Effector memory CD4-positive, alpha-beta T cell (primary cell): ENCODE results near the gene CCDC61.

ENCODE experiments used
- DNase-seq, 3 donors: peaks; one replicate each; pipeline ENCODE4 v3.0.0-alpha.2; 2020
- H3K27ac ChIP-seq: 2 replicates; pipeline ENCODE4 v1.7.0; 2013; ENCODE audit warnings: mild to moderate bottlenecking, low read length, moderate library complexity; ENCODE audit not compliant: insufficient read depth, poor library complexity, severe bottlenecking
- H3K27me3 ChIP-seq: replicated peaks from 2 replicates; pipeline ENCODE4 v1.7.0; 2013; ENCODE audit warnings: mild to moderate bottlenecking, low read length; ENCODE audit not compliant: insufficient read depth, control insufficient read depth, poor library complexity, severe bottlenecking
- H3K36me3 ChIP-seq: 2 replicates; pipeline ENCODE4 v1.7.0; 2013; ENCODE audit warnings: mild to moderate bottlenecking, low read length, moderate library complexity; ENCODE audit not compliant: control insufficient read depth, insufficient read depth
- H3K4me1 ChIP-seq: 2 replicates; pipeline ENCODE4 v1.7.0; 2013; ENCODE audit warnings: low read length, mild to moderate bottlenecking; ENCODE audit not compliant: control insufficient read depth, insufficient read depth, poor library complexity, severe bottlenecking
- H3K4me3 ChIP-seq: 2 replicates; pipeline ENCODE4 v1.7.0; 2013; ENCODE audit warnings: low read length, low read depth, mild to moderate bottlenecking; ENCODE audit not compliant: insufficient read depth, poor library complexity, severe bottlenecking
- H3K9me3 ChIP-seq: 2 replicates; pipeline ENCODE4 v1.7.0; 2013; ENCODE audit warnings: mild to moderate bottlenecking, low read length, moderate library complexity; ENCODE audit not compliant: control insufficient read depth

CCDC61 gene

GRCh38 chr19:45959517-45960025, 35.7 kb upstream of the CCDC61 start:
- Histone ChIP-seq H3K36me3 (no peaks in the 10 kb centered on the region), H3K9me3 (no peaks in the 10 kb centered on the region), H3K27ac (no peak overlapping the region), H3K4me1 (no peaks in the 10 kb centered on the region), H3K4me3 (no peak overlapping the region), H3K27me3 (no peaks in the 10 kb centered on the region)
- DNase-seq, result no peak

GRCh38 chr19:45960595-45961235, 34.6 kb upstream of the CCDC61 start:
- peaks cover 4% of the 10 kb centered on the region for H3K27me3 ChIP-seq
- H3K36me3 ChIP-seq, result no peaks in the 10 kb centered on the region
- no peak overlapping the region for H3K27ac ChIP-seq
- H3K4me3 ChIP-seq, result no peak overlapping the region
- DNase-seq, result no peak
- no peaks in the 10 kb centered on the region for H3K9me3 ChIP-seq
- no peaks in the 10 kb centered on the region for H3K4me1 ChIP-seq

DNA sequence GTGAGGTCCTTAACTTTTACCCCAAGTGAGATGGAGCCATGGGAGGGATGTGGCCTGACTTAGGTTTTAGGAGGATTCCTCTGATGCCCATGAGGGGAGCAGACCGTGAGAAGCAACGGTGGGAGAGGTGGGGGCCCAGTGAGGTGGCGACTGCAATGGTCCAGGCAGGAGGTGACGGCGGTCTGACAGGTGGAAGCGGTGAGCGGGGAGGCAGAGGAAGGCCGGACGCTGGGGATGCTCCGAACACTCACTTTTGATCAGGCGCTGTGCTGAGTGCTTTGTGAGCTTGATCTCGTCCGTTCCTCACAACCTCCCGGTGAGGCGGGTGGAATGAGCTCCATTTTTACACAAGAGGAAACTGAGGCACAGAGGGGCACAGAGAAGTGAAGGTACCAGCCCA, 33.2 kb upstream of the CCDC61 start:
- no peak for DNase-seq
- Histone ChIP-seq H3K9me3 (no peaks in the 10 kb centered on the region), H3K4me3 (no peak overlapping the region), H3K27me3 (peaks cover 4% of the 10 kb centered on the region), H3K27ac (no peak overlapping the region), H3K4me1 (no peaks in the 10 kb centered on the region), H3K36me3 (no peaks in the 10 kb centered on the region)

GRCh38 chr19:45967246-45967645, 28.0 kb upstream of the CCDC61 start:
- H3K27ac ChIP-seq, result no peak overlapping the region
- no peak overlapping the region for H3K4me3 ChIP-seq
- H3K36me3 ChIP-seq, result no peaks in the 10 kb centered on the region
- no peak for DNase-seq
- peaks cover 14% of the 10 kb centered on the region for H3K27me3 ChIP-seq
- H3K4me1 ChIP-seq, result no peaks in the 10 kb centered on the region
- H3K9me3 ChIP-seq, result no peaks in the 10 kb centered on the region

DNA sequence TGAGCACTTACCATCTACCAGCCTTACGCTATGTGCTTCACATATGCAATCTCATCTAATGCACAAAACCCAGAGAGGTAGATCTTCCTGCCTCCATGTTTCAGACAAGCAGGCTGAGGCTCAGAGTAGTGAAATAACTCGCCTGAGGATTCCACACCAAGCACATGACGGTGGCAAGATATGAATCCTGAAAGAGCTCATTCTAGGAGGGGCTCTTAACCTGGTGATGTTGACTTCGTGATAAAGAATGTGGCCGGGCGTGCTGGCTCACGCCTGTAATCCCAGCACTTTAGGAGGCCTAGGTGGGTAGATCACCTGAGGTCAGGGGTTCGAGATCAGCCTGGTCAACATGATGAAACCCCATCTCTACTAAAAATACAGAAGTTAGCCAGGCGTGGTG, 26.6 kb upstream of the CCDC61 start:
- H3K4me3 ChIP-seq, result no peak overlapping the region
- no peak for DNase-seq
- H3K9me3 ChIP-seq, result no peaks in the 10 kb centered on the region
- H3K27me3 ChIP-seq, result peaks cover 20% of the 10 kb centered on the region
- no peak overlapping the region for H3K27ac ChIP-seq
- H3K36me3 ChIP-seq, result no peaks in the 10 kb centered on the region
- H3K4me1 ChIP-seq, result no peaks in the 10 kb centered on the region

- no peak for DNase-seq
- H3K9me3 ChIP-seq, result no peaks in the 10 kb centered on the region
- H3K27me3 ChIP-seq, result peaks cover 29% of the 10 kb centered on the region
- H3K36me3 ChIP-seq, result no peaks in the 10 kb centered on the region
- H3K4me1 ChIP-seq, result peaks cover 2% of the 10 kb centered on the region
- H3K27ac ChIP-seq, result no peak overlapping the region
- H3K4me3 ChIP-seq, result no peak overlapping the region
Observed at GRCh38 chr19:45969676-45970075, 25.6 kb upstream of the CCDC61 start.

GRCh38 chr19:45971260-45971902, 23.9 kb upstream of the CCDC61 start:
- DNase-seq, result no peak
- H3K9me3 ChIP-seq, result no peaks in the 10 kb centered on the region
- no peak overlapping the region for H3K4me3 ChIP-seq
- H3K4me1 ChIP-seq, result peaks cover 2% of the 10 kb centered on the region
- peaks cover 25% of the 10 kb centered on the region for H3K27me3 ChIP-seq
- no peak overlapping the region for H3K27ac ChIP-seq
- no peaks in the 10 kb centered on the region for H3K36me3 ChIP-seq

GRCh38 chr19:45972081-45972946, 23.0 kb upstream of the CCDC61 start:
- Histone ChIP-seq H3K27me3 (peaks cover 25% of the 10 kb centered on the region), H3K27ac (no peak overlapping the region), H3K9me3 (no peaks in the 10 kb centered on the region), H3K4me1 (peaks cover 2% of the 10 kb centered on the region), H3K36me3 (no peaks in the 10 kb centered on the region), H3K4me3 (no peak overlapping the region)
- peak in 1 of 3 donors; percentile 4 for DNase-seq

GRCh38 chr19:45972947-45973540, 22.2 kb upstream of the CCDC61 start:
- H3K36me3 ChIP-seq, result no peaks in the 10 kb centered on the region
- no peak for DNase-seq
- no peaks in the 10 kb centered on the region for H3K9me3 ChIP-seq
- H3K27me3 ChIP-seq, result peaks cover 25% of the 10 kb centered on the region
- H3K4me3 ChIP-seq, result no peak overlapping the region
- H3K4me1 ChIP-seq, result peaks cover 2% of the 10 kb centered on the region
- H3K27ac ChIP-seq, result no peak overlapping the region
